ENCODE results near the gene SHLD1. TPM values are rescaled to one million over a fixed set of nuclear protein-coding genes. Genes with fewer than 3 reads are reported as not detected.

The SHLD1 gene
- total RNA-seq, 2 donors from 2014 or later, result 6.4 to 10.5 TPM

- Histone ChIP-seq H3K27me3 (replicated peaks; ENCODE audit: insufficient read depth) (no peaks in the 10 kb centered on the region), H3K9me3 (no peaks in the 10 kb centered on the region), H3K4me3 (no peak overlapping the region), H3K36me3 (no peaks in the 10 kb centered on the region), H3K4me1 (replicated peaks) (no peaks in the 10 kb centered on the region), H3K27ac (no peak overlapping the region)
- TF ChIP-seq CTCF (IDR thresholded peaks at IDR 0.05), result no peak
- no peak for TF ChIP-seq POLR2A (IDR thresholded peaks at IDR 0.05)
- TF ChIP-seq POLR2AphosphoS5 (IDR thresholded peaks at IDR 0.05), result peak; percentile 47
- no peak for DNase-seq (ENCODE audit: low spot score)
- intact Hi-C loops (cut with DNase I), result no loop called here
- 33% methylated on average over 4 of the region's 4 CpGs for WGBS
These were observed 35.8 kb upstream of the SHLD1 start for GRCh38 chr20:5714261-5715041.

- WGBS, result 68% methylated on average over 5 of the region's 5 CpGs
- intact Hi-C loops (cut with DNase I), result no loop called here
These were observed 34.9 kb upstream of the SHLD1 start for GRCh38 chr20:5715071-5715841.

GRCh38 chr20:5716953-5717352, 33.2 kb upstream of the SHLD1 start:
- Histone ChIP-seq H3K4me3 (no peak overlapping the region), H3K4me1 (replicated peaks) (no peaks in the 10 kb centered on the region), H3K9me3 (no peaks in the 10 kb centered on the region), H3K27ac (no peak overlapping the region), H3K27me3 (replicated peaks; ENCODE audit: insufficient read depth) (no peaks in the 10 kb centered on the region), H3K36me3 (no peaks in the 10 kb centered on the region)
- 95% methylated on average over 4 of the region's 4 CpGs for WGBS
- no peak for TF ChIP-seq CTCF (IDR thresholded peaks at IDR 0.05)
- TF ChIP-seq POLR2A (IDR thresholded peaks at IDR 0.05), result no peak
- no peak for TF ChIP-seq POLR2AphosphoS5 (IDR thresholded peaks at IDR 0.05)
- DNase-seq (ENCODE audit: low spot score), result no peak
- intact Hi-C loops (cut with DNase I), result no loop called here

More at GRCh38 chr20:5715071-5715841, 34.9 kb upstream of the SHLD1 start:
- H3K4me1 ChIP-seq (replicated peaks), result no peaks in the 10 kb centered on the region
- H3K36me3 ChIP-seq, result no peaks in the 10 kb centered on the region
- DNase-seq (ENCODE audit: low spot score), result no peak
- no peaks in the 10 kb centered on the region for H3K9me3 ChIP-seq
- no peaks in the 10 kb centered on the region for H3K27me3 ChIP-seq (replicated peaks; ENCODE audit: insufficient read depth)
- TF ChIP-seq CTCF (IDR thresholded peaks at IDR 0.05) (no peak), POLR2A (IDR thresholded peaks at IDR 0.05) (no peak), POLR2AphosphoS5 (IDR thresholded peaks at IDR 0.05) (no peak)
- no peak overlapping the region for H3K27ac ChIP-seq
- H3K4me3 ChIP-seq, result no peak overlapping the region

GRCh38 chr20:5718896-5719595, 31.2 kb upstream of the SHLD1 start:
- Histone ChIP-seq H3K27me3 (replicated peaks; ENCODE audit: insufficient read depth) (no peaks in the 10 kb centered on the region), H3K9me3 (no peaks in the 10 kb centered on the region), H3K36me3 (no peaks in the 10 kb centered on the region), H3K4me1 (replicated peaks) (no peaks in the 10 kb centered on the region), H3K27ac (no peak overlapping the region), H3K4me3 (no peak overlapping the region)
- 73% methylated on average over 1 of the region's 1 CpG for WGBS
- intact Hi-C loops (cut with DNase I), result no loop called here
- TF ChIP-seq POLR2A (IDR thresholded peaks at IDR 0.05), result no peak
- no peak for TF ChIP-seq CTCF (IDR thresholded peaks at IDR 0.05)
- TF ChIP-seq POLR2AphosphoS5 (IDR thresholded peaks at IDR 0.05), result no peak
- peak; percentile 31 for DNase-seq (ENCODE audit: low spot score)
